GM19467 (cell line): ENCODE data around the gene HOXB6.

Experiments
- ATAC-seq: cut with Tn5 transposase; IDR thresholded peaks from one replicate; pipeline ENCODE4 v1.9.1; 2021; ENCODE audit warnings: mild to moderate bottlenecking, moderate library complexity; ENCODE audit not compliant: unreplicated experiment

HOXB6 gene

DNA sequence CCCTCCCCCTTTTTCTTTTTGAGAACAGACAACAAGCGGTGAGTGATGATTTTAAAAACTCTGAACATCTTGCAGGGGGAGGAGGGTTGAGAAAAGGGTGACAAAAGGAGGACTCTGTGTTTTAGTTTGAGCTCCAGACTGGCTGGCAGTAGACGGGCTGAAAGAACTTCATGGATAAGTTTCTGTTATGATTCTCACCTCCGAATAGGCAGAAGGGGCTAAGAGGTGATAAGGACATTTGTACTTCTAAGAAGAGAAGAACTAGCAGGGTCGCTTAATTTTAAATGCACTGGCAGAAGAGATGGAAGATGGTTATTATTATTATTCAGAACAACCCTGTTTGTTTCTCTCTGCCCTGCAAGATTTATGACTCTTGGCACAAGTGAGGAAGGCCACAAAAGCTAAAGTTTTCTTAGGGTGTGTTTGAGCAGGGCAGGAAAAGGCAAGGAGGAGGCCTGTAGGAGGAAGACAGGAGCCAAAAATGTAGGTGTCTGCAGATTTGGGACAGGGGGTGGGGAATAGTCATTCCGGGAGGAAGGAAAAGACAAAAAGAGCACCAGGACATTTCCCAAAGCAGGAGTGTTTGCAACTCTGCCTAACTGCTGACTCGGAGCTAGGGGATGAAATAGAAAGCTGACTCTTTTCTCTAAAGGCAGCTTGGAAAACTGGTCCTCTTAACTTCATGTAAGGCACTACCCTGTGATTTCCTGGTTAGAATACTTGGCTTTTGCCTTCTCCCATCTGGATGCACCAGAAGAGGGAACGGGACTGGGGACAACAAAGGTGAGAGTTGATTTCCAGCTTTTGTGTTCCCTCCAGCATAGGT, 48.0 kb downstream of the HOXB6 start:
- no peak for ATAC-seq

- no peak for ATAC-seq
Measured at GRCh38 chr17:48556229-48556575, 48.6 kb downstream of the HOXB6 start.

DNA sequence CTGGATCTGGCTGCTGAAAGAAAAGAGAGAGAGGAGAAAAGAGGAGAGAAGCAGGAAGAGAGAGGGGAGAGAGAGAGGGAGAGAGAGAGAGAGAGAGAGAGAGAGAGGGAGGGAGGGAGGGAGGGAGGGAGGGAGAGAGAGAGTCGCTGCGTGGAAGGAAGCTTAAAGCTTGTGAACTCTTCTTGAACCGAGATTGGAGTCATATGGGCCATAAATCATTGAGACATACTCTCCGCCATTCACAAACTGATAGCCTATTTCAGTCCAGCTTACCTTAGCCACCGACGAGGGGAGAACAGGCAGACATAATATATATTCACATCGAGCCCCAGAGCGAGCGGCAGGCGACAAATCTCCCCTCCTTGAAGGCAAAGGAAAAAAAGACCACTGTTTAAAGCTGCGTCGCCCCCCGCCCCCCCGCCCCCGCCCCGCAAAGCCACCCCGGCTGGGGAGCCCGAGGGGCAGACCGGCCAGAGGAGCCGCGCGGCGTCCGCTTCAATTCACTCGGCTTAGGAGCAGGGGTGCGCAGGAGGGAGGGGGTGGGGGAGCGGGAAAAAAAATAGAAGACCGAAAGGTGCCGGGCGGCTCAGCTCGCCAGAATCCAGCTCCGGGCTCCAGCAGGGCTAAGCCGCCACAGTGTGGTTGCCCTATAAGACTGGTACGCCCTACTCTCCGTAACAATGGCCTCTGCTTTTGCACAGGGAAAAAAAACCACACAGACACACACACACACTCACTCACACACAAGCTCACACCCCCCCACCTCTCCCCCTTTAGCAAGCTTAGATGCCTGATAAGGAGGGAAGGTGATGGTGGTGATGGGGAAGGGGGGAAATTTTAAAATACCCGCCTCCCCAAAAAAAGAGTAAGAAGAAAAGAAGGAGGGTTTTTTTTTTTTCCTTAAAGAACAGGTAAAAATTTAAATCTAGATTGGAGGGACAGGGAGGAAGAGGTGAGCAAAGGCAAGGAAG, 49.2 kb downstream of the HOXB6 start:
- ATAC-seq: no peak

DNA sequence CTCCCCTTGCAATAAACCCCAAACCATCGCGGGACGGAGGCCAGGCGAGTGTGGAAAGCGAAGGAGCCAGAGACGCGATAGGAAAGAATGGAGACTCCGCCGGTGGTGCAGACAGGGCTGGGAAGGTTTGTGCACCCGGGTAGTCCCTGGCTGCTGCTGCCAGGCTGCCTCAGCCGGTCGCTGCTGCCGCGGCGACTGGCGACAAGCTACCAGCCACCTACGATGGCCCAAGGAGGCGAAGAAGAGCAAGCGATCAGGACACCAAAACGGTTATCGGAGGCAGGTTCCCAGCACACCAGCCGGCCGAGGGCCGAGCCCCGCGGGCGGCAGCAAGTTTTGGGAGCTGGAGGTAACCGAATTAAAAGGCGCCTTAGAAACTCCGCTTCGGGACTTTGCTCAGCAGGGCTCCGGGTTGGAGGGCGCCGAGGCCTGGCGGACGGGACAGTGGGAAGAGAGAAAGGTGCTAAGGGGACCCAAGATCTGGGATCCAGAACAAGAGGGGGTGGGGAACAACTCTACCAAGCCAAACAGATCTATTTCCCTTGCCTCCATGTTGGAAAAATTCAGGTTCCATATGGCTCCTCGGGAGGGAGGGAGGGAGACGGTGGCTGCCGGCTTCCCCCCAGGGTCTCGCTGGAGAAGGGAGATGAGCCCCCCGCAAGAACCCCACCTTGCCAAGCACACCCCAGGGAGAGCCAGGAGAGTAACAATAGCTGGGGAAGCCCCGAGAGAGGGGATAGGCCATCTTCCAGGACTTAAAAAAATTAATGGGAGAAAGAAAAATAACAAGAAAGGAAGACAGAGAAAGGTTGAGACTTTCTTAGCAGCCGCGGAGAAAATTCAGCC, 50.2 kb downstream of the HOXB6 start:
- no peak for ATAC-seq

- ATAC-seq: no peak
Measured at GRCh38 chr17:48553826-48554225, 51.0 kb downstream of the HOXB6 start.

GRCh38 chr17:48553190-48553547, 51.6 kb downstream of the HOXB6 start:
- no peak for ATAC-seq

DNA sequence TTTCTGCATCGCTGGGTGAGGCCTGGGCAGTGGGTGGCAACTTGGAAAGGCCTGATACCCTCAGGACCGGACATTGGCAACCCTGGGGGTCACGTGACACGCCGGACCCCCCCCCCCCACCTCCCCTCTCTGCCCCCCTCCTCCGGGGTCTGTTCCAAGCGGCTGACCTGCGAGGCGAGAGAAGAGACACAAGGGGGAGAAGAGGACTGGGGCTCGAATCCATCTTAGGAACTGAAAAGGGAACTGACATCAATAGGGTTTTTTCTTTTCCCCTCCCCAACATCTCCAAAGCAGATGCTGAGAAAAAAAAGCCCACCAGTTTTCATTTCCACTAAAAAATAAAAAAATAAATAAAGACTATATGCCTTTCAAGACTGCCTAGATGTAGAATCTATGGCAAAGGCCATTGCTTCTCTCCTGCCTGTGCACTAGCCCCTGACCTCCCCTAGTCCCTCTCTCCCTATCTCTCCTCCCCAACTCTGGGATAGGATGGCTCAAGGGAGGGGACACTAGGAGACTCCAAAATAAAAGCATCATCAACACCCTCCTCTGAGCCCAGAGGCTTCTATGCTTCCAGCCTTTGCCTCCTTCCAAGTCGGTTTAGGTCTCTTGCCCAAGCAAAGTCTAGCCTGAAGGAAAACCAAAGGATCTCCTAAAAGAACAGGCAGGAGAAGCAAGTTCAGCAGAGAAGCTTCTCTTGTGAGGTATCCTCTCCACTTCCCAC, 52.2 kb downstream of the HOXB6 start:
- ATAC-seq: no peak

- no peak for ATAC-seq
Measured at GRCh38 chr17:48551596-48552465, 53.0 kb downstream of the HOXB6 start.

- no peak for ATAC-seq
Measured at GRCh38 chr17:48551214-48551555, 53.6 kb downstream of the HOXB6 start.

DNA sequence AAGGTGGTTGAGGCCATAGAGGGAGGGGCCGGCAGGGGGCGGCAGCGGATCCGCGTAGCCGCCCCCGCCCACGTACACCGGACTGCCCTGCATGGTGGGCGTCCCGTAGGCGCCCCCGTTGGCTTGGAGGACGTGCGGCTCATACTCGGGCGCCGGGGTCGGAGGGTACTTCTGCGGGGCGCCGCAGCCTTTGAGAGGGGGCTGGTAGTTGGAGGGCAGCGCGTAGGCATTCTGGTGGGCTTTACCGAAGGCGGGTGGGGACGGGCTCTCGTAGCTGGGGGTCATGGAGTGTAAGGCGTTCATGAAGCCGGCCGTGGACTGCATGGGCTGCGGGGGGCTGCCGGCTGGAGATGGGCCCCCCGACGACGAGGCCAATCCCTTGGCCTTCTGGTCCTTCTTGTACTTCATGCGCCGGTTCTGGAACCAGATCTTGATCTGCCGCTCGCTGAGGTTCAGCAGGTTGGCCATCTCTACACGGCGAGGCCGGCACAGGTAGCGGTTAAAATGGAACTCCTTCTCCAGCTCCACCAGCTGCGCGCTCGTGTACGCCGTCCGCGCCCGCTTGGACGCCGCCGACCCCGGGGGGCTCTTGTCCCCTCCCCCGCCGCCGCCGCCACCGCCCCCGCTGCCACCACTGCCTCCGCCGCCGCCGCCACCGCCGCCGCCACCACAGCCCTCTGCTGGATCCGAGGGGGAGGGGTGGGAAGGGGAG, 54.1 kb downstream of the HOXB6 start:
- ATAC-seq: no peak

GRCh38 chr17:48549914-48550501, 54.8 kb downstream of the HOXB6 start:
- ATAC-seq: no peak

DNA sequence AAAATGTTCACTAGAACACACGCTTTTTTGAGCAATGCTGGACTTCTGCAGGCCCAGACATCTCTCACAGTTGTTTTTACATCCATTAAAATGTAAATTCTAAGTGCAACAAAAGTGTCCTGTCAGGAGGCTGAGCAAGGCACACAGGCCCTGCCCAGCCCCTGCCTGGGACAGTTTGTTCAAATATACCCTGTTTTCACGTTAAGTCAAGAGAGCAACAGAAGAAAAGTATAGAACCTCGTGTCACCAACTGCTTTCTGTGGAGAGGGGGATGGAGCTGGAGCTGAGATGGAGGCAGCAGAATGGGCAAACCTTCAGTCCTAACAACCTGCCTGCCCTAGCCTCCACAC, 55.5 kb downstream of the HOXB6 start:
- ATAC-seq: no peak

- ATAC-seq: no peak
Measured at GRCh38 chr17:48548523-48549280, 56.1 kb downstream of the HOXB6 start.

- no peak for ATAC-seq
Measured at GRCh38 chr17:48547808-48548522, 56.8 kb downstream of the HOXB6 start.

DNA sequence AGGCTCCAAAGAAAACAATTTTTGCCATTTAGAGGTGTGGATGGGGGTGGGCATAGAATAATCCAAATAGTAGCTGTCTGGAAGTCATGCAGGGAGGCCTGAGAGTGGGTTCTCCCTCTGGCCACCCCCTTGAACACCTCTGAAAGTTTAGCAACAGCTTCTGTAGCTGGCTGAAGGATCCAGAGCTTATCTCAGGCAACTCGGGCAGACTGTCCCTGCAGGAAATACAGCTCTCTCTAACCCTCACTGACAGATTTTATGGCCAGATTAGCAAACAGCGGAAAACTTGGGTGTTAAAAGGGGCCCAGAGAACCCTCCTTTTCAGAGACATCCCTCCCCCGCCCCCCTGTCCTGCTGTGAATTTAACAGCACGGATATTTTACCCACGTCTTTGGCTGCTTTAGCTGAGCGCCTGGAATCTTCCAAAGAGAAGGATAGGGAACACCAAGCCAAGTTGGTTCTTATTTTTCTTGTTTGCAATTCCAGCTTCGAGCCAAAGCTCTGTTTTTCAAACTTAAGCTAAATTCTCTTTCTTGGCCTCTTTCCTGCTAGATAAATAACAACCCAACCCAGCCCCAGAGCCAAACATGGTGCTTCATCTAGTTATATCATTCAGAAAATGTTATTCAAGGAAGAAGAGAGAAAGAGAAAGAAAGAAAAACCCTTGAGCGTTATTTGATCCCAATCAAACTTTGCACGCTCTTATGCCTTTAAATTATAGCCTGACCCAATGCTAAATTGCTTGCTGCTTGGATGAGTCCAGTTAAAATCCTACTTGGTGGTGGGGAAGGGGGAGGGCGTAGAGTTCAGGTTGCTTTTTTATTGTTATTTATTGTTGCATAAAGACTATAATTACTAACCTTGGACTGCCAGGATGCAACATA, 57.6 kb downstream of the HOXB6 start:
- no peak for ATAC-seq

DNA sequence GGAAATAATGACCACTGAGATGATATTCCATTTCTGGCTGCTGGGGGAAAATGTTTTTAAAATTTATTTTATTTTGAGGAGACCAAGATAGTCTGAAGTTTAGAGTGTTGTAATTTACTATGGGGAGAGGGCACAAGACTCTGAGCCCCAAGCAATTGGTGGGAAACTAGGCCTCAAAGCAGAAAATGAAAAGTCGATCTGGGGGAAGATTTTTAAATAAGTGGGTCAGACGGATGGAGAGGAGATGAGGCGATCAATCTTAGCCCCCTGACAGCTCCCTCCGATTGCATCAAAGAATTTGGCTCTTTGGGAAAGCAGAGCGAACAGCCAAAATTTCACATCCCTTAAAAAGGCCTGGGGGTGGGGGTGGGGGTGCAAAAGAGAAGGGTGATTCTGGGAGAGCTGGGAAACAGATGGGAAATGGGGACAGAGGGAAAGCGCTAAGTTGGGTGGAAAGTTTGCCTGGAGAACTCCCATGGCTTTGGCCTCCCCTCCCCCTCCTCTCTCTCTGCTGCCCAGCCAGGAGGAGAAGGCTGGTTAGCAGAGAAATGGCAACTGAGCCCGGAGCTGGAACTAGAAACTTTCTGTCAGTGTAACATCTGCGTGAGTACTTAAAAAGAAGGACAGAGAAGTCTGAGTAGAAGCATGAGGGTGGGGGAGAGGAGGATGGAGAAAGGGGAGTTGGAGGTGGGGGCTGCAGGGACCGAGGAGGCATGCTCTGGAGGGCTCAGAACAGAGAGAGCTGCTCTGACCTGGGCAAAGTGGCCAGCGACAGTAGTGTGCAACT, 58.5 kb downstream of the HOXB6 start:
- no peak for ATAC-seq
